K562 (cell line): ENCODE results near the gene GPR107. TPM values are rescaled to one million over a fixed set of nuclear protein-coding genes. Genes with fewer than 3 reads are reported as not detected.

Experiments
- ATF1 ChIP-seq, 2 experiments: fragments of 450-650 bp in 1 of 2; IDR thresholded peaks; 2 replicates each; pipeline ENCODE4 v1.6.1; 2016; ENCODE audit warnings: missing compliant biosample characterization in 1 of 2, missing genetic modification characterization in 1 of 2
- ATF3 ChIP-seq, 2 experiments: fragments of 450-650 bp in 1 of 2; sonication (generic) in 1 of 2; formaldehyde crosslinking in 1 of 2; IDR thresholded peaks in 1 of 2; conservative IDR thresholded peaks in 1 of 2; 2 replicates each; pipeline versions ENCODE4 v1.6.1 to v1.8.1; 2016 to 2023; ENCODE audit warnings: mild to moderate bottlenecking in 2 of 2, moderate library complexity in 2 of 2, inconsistent platforms in 1 of 2, missing genetic modification reagents in 1 of 2
- BHLHE40 ChIP-seq: IDR thresholded peaks from 2 replicates; pipeline ENCODE4 v1.6.1; 2011; ENCODE audit warnings: low read length, improper control_type of control experiment
- C11orf30 ChIP-seq: fragments of 450-650 bp; IDR thresholded peaks from 2 replicates; pipeline ENCODE4 v1.6.1; 2016; ENCODE audit warnings: low read depth, mild to moderate bottlenecking
- CEBPZ ChIP-seq: fragments of 150-350 bp; IDR thresholded peaks from 2 replicates; pipeline ENCODE4 v1.6.1; 2014; ENCODE audit warnings: low read depth, mild to moderate bottlenecking, low read length, borderline replicate concordance
- FOSL1 ChIP-seq: fragments of 200-800 bp; sonication (Bioruptor generic); conservative IDR thresholded peaks from 2 replicates; pipeline ENCODE4 v1.6.1; 2016; ENCODE audit warnings: missing genetic modification characterization, missing compliant biosample characterization
- FUS ChIP-seq: fragments of 200-400 bp; formaldehyde crosslinking; optimal IDR thresholded peaks from 2 replicates; pipeline ENCODE3; 2017; ENCODE audit warnings: low read depth, low read length
- JUND ChIP-seq, 2 experiments: IDR thresholded peaks; 2 replicates in 1 of 2; 3 replicates in 1 of 2; pipeline ENCODE4 v1.6.1; 2011; ENCODE audit warnings: borderline replicate concordance in 2 of 2, low read depth in 2 of 2, low read length in 2 of 2, improper control_type of control experiment in 1 of 2, missing biosample characterization in 1 of 2, missing genetic modification characterization in 1 of 2, missing genetic modification reagents in 1 of 2
- MAX ChIP-seq: sonication (generic); formaldehyde crosslinking; IDR thresholded peaks from 2 replicates; pipeline ENCODE4 v1.9.0; 2022; ENCODE audit warnings: mild to moderate bottlenecking, missing genetic modification reagents
- POLR2G ChIP-seq: fragments of 200-400 bp; formaldehyde crosslinking; IDR thresholded peaks from 2 replicates; pipeline ENCODE4 v1.6.1; 2017; ENCODE audit warnings: low read depth, mild to moderate bottlenecking, antibody characterized with exemption, low read length, moderate library complexity
- RBM15 ChIP-seq: fragments of 200-400 bp; formaldehyde crosslinking; IDR thresholded peaks from 2 replicates; pipeline ENCODE4 v1.6.1; 2018; ENCODE audit warnings: mild to moderate bottlenecking, low read length, moderate library complexity; ENCODE audit not compliant: insufficient read depth
- SMAD4 ChIP-seq: fragments of 250-450 bp; sonication (Bioruptor Pico); conservative IDR thresholded peaks from 2 replicates; pipeline ENCODE4 v1.8.0; 2021; ENCODE audit warnings: inconsistent platforms, mild to moderate bottlenecking, moderate library complexity
- ZBTB2 ChIP-seq: fragments of 450-650 bp; IDR thresholded peaks from 2 replicates; pipeline ENCODE4 v1.6.1; 2016; ENCODE audit warnings: antibody characterized with exemption
- ZNF592 ChIP-seq: fragments of 450-650 bp; IDR thresholded peaks from 2 replicates; pipeline ENCODE4 v1.6.1; 2017; ENCODE audit warnings: antibody characterized with exemption, mild to moderate bottlenecking
- polyA plus RNA-seq, 8 experiments: library from polyadenylated mRNA; depleted of rRNA in 4 of 8; stranded (reverse) in 5 of 8; unstranded in 3 of 8; fragments of >200 nt; fragmentation: Nextera tagmentation in 2 of 8; fragmentation: Illumina TruSeq in 1 of 8; extraction: Ambion mirVana in 2 of 8; extraction: Trizol in 1 of 8; gene quantifications; 2 replicates each; pipeline versions ENCODE4 v1.2.1 to v1.2.3, GENCODE V29; 2011 to 2014; ENCODE audit warnings: inconsistent platforms in 1 of 8, missing spikeins in 1 of 8
- total RNA-seq, 7 experiments: library from RNA; depleted of rRNA in 6 of 7; stranded (reverse); fragments of >200 nt in 6 of 7; fragmentation: Illumina TruSeq in 2 of 7; extraction: Trizol in 2 of 7; gene quantifications; 2 replicates each; pipeline versions ENCODE4 v1.2.1 to v1.2.3, GENCODE V29; 2011 to 2021; ENCODE audit warnings: low replicate concordance in 1 of 7

GPR107 gene
- total and polyA plus RNA-seq, 9 of the 15 experiments (the other 6 are each of a cell fraction or from before 2014, with no cell fraction given) = 3.2 to 34.6 (median 14.4) TPM

GRCh38 chr9:130186839-130187522 lies 133.3 kb downstream of the GPR107 start (continued):
- TF ChIP-seq MAX = peak; percentile 66
- TF ChIP-seq SMAD4 (CRISPR knock-in tag) = 0 out of 2 replicates have a peak, but pooled peaks have one; percentile 36
- TF ChIP-seq POLR2G = peak; percentile 69
- TF ChIP-seq ATF1 (CRISPR knock-in tag; IDR thresholded peaks at IDR 0.05) = no peak
- peak; percentile 56; the same call in 1 of the 2 replicates for TF ChIP-seq ATF1 (tag; IDR thresholded peaks at IDR 0.05)
- peak; percentile 64 for TF ChIP-seq C11orf30
- TF ChIP-seq BHLHE40 = peak; percentile 21; the same call in 1 of the 2 replicates
- TF ChIP-seq ATF3 (IDR thresholded peaks at IDR 0.05) = peak; percentile 95
- 0 out of 2 replicates have a peak, but pooled peaks have one; percentile 21 for TF ChIP-seq ATF3 (CRISPR knock-in tag; conservative IDR thresholded peaks at IDR 0.05)
- TF ChIP-seq RBM15 = no peak
- TF ChIP-seq FUS = no peak
- no peak for TF ChIP-seq CEBPZ
- peak; percentile 93 for TF ChIP-seq FOSL1 (tag)
- TF ChIP-seq ZNF592 = peak; percentile 64; the same call in 1 of the 2 replicates
- TF ChIP-seq JUND (IDR thresholded peaks at IDR 0.05; ENCODE audit: borderline replicate concordance, low read depth, low read length) = peak; percentile 98
- TF ChIP-seq JUND (tag; IDR thresholded peaks at IDR 0.05; ENCODE audit: borderline replicate concordance, low read depth, low read length) = peak; percentile 97; the same call in 2 of the 3 replicates
- TF ChIP-seq ZBTB2 = peak; percentile 46; the same call in 1 of the 2 replicates
